Measurements from ENCODE around the gene SLC45A1. TPM values are rescaled to one million over a fixed set of nuclear protein-coding genes. Genes with fewer than 3 reads are reported as not detected.

SLC45A1 gene
- total and polyA plus RNA-seq, 2 of the 4 experiments (the other 2 are of a cell fraction), result 0.72 to 3.9 TPM

GRCh38 chr1:8328271-8328670 is 10.4 kb downstream of the SLC45A1 start:
- no peak for TF ChIP-seq FOS (IDR thresholded peaks at IDR 0.05; ENCODE audit: low read depth, low read length)
- no peak for TF ChIP-seq USF2 (IDR thresholded peaks at IDR 0.05; ENCODE audit: low read depth, low read length)
- no peak for TF ChIP-seq CHD1 (IDR thresholded peaks at IDR 0.05; ENCODE audit: low read depth, low read length)
- no peak for TF ChIP-seq NFE2L2 (IDR thresholded peaks at IDR 0.05; ENCODE audit: low read depth, low read length)
- TF ChIP-seq MAFK (IDR thresholded peaks at IDR 0.05; ENCODE audit: low read depth, low read length), result no peak
- no peak for TF ChIP-seq RCOR1 (IDR thresholded peaks at IDR 0.05; ENCODE audit: insufficient replicate concordance, low read length)
- TF ChIP-seq BHLHE40 (IDR thresholded peaks at IDR 0.05; ENCODE audit: low read depth, low read length), result no peak
- no peak for TF ChIP-seq RAD21 (IDR thresholded peaks at IDR 0.05; ENCODE audit: low read length)
- no peak for TF ChIP-seq RFX5 (IDR thresholded peaks at IDR 0.05; ENCODE audit: low read depth, low read length)
- TF ChIP-seq CEBPB (IDR thresholded peaks at IDR 0.05; ENCODE audit: low read depth, low read length), result no peak
- no peak for TF ChIP-seq MAZ (IDR thresholded peaks at IDR 0.05; ENCODE audit: borderline replicate concordance, low read depth, low read length)
- TF ChIP-seq MXI1 (IDR thresholded peaks at IDR 0.05; ENCODE audit: borderline replicate concordance, low read depth, low read length), result no peak
- TF ChIP-seq ELK1 (IDR thresholded peaks at IDR 0.05; ENCODE audit: borderline replicate concordance, low read depth, low read length), result no peak
- no peak for TF ChIP-seq POLR2A (IDR thresholded peaks at IDR 0.05; ENCODE audit: low read depth, low read length)
- no peak for TF ChIP-seq CTCF (conservative IDR thresholded peaks at IDR 0.05; ENCODE audit: low read depth, low read length)
- no peak for TF ChIP-seq SMC3 (IDR thresholded peaks at IDR 0.05; ENCODE audit: low read depth, low read length)
- Histone ChIP-seq H2BK15ac (ENCODE audit: low read depth, low read length) (no peak overlapping the region), H2BK5ac (ENCODE audit: low read depth, low read length, poor library complexity, severe bottlenecking) (no peak overlapping the region), H2BK20ac (ENCODE audit: low read depth, low read length) (no peak overlapping the region), H2AK9ac (replicated peaks; ENCODE audit: low read depth, low read length, poor library complexity) (no peak overlapping the region), H3K9ac (ENCODE audit: low read depth, low read length) (no peak overlapping the region), H2BK120ac (ENCODE audit: low read depth, low read length) (no peak overlapping the region), H3K18ac (ENCODE audit: low read depth, low read length) (no peak overlapping the region), H3K36me3 (ENCODE audit: control insufficient read depth, insufficient read depth, low read length) (peaks cover 12% of the 10 kb centered on the region), H2AK5ac (ENCODE audit: low read depth, low read length) (no peak overlapping the region), H3K56ac (ENCODE audit: extremely low read depth, insufficient read depth, low read length) (no peak overlapping the region), H4K5ac (ENCODE audit: low read depth, low read length) (no peak overlapping the region), H3K4me3 (ENCODE audit: insufficient read depth, low read depth, low read length) (no peak overlapping the region), H3K23ac (ENCODE audit: low read depth, low read length) (no peak overlapping the region), H3K9me3 (ENCODE audit: control insufficient read depth, insufficient read depth, low read length) (no peaks in the 10 kb centered on the region), H4K8ac (ENCODE audit: low read depth in 2 of 2, low read length in 2 of 2) (no peak overlapping the region), H3K79me1 (ENCODE audit: low read depth in 1 of 2, low read length in 2 of 2) (no peaks in the 10 kb centered on the region), H3K4me1 (ENCODE audit: control insufficient read depth, insufficient read depth, low read length) (no peaks in the 10 kb centered on the region), H4K20me1 (ENCODE audit: insufficient read depth, low read length) (no peaks in the 10 kb centered on the region), H3K14ac (replicated peaks; ENCODE audit: low read depth, low read length) (no peak overlapping the region), H3K27me3 (ENCODE audit: control insufficient read depth, insufficient read depth, low read length) (no peaks in the 10 kb centered on the region), H3K4me2 (ENCODE audit: low read depth, low read length) (no peak overlapping the region), H2AFZ (replicated peaks; ENCODE audit: low read length, poor library complexity) (no peak overlapping the region), H4K91ac (ENCODE audit: insufficient read depth, low read depth, low read length) (no peak overlapping the region), H3K4ac (ENCODE audit: low read depth, low read length) (no peak overlapping the region), H3K9me1 (ENCODE audit: insufficient read depth, low read length) (peaks cover 6% of the 10 kb centered on the region; the same call in 1 of the 2 replicates), H3K27ac (ENCODE audit: insufficient read depth, low read length) (no peak overlapping the region)
- dilution Hi-C loops (cut with HindIII; ENCODE audit: low sequenced_read_pairs, unreplicated experiment) (no loop called here), in situ Hi-C loops (cut with MboI; ENCODE audit: low sequenced_read_pairs) (no loop called here), intact Hi-C loops (cut with micrococcal nuclease) (no loop called here)
- WGBS, 2 experiments (ENCODE audit: extremely low coverage in 2 of 2, insufficient read length in 1 of 2), result 99% methylated on average over 11 of the region's 18 CpGs; no CpG with 5 or more reads in 1 of the 2 experiments
- CTCF ChIA-PET, result no interaction called here
- POLR2A ChIA-PET (ENCODE audit: unreplicated experiment), result no interaction called here
- DNase-seq (no peak), ATAC-seq (ENCODE audit: low read depth) (no peak)
- BruUV-seq (replicated peaks), result no TSS peak

All from IMR-90 (cell line).